Stimulated activated memory B cell treated with anti-CD40 and anti-IgM and Interleukin-4, amounts not matched to agents 10 μg/mL and 1 μg/mL and 100 μg/mL, for 72 hours (primary cell): ENCODE data around the gene SLC4A7.
A peak's percentile ranks its signal among the peaks of the same experiment; 100 is the strongest.

Experiments used
- ATAC-seq: fragments of 150-1000 bp; cut with Tn5 transposase; 2 replicates; pipeline ENCODE4 v1.10.0; 2021
- H3K27ac Mint-ChIP-seq: one replicate; pipeline ENCODE4 v1.8.0; 2022; ENCODE audit warnings: mild to moderate bottlenecking, mixed read lengths
- H3K27me3 Mint-ChIP-seq: one replicate; pipeline ENCODE4 v1.8.0; 2022; ENCODE audit warnings: mixed read lengths
- H3K36me3 Mint-ChIP-seq: one replicate; pipeline ENCODE4 v1.8.0; 2022; ENCODE audit warnings: mixed read lengths
- H3K4me1 Mint-ChIP-seq: one replicate; pipeline ENCODE4 v1.8.0; 2022; ENCODE audit warnings: mixed read lengths
- H3K4me3 Mint-ChIP-seq: one replicate; pipeline ENCODE4 v1.8.0; 2022; ENCODE audit warnings: mild to moderate bottlenecking, moderate library complexity, mixed read lengths
- H3K9me3 Mint-ChIP-seq: one replicate; pipeline ENCODE4 v1.8.0; 2022; ENCODE audit warnings: mixed read lengths

SLC4A7 gene

GRCh38 chr3:27504749-27505148, 20.6 kb upstream of the SLC4A7 start:
- Mint-ChIP-seq H3K9me3 (no peaks in the 10 kb centered on the region), H3K27me3 (no peaks in the 10 kb centered on the region), H3K4me3 (no peak overlapping the region), H3K4me1 (no peaks in the 10 kb centered on the region), H3K36me3 (no peaks in the 10 kb centered on the region), H3K27ac (no peak overlapping the region)
- no peak for ATAC-seq

GRCh38 chr3:27503526-27503925, 19.3 kb upstream of the SLC4A7 start:
- ATAC-seq, result no peak
- Mint-ChIP-seq H3K36me3 (no peaks in the 10 kb centered on the region), H3K27me3 (no peaks in the 10 kb centered on the region), H3K27ac (no peak overlapping the region), H3K4me1 (no peaks in the 10 kb centered on the region), H3K4me3 (no peak overlapping the region), H3K9me3 (no peaks in the 10 kb centered on the region)

GRCh38 chr3:27501759-27502158, 17.6 kb upstream of the SLC4A7 start:
- Mint-ChIP-seq H3K36me3 (no peaks in the 10 kb centered on the region), H3K27me3 (no peaks in the 10 kb centered on the region), H3K9me3 (no peaks in the 10 kb centered on the region), H3K4me1 (no peaks in the 10 kb centered on the region), H3K27ac (no peak overlapping the region), H3K4me3 (no peak overlapping the region)
- no peak for ATAC-seq

- no peaks in the 10 kb centered on the region for H3K4me1 Mint-ChIP-seq
- no peaks in the 10 kb centered on the region for H3K9me3 Mint-ChIP-seq
- H3K4me3 Mint-ChIP-seq, result no peak overlapping the region
- H3K27ac Mint-ChIP-seq, result no peak overlapping the region
- ATAC-seq, result no peak
- no peaks in the 10 kb centered on the region for H3K27me3 Mint-ChIP-seq
- no peaks in the 10 kb centered on the region for H3K36me3 Mint-ChIP-seq
Measured at GRCh38 chr3:27500986-27501385, 16.8 kb upstream of the SLC4A7 start.

- H3K36me3 Mint-ChIP-seq, result no peaks in the 10 kb centered on the region
- no peak for ATAC-seq
- H3K4me1 Mint-ChIP-seq, result no peaks in the 10 kb centered on the region
- H3K27ac Mint-ChIP-seq, result no peak overlapping the region
- H3K27me3 Mint-ChIP-seq, result no peaks in the 10 kb centered on the region
- no peaks in the 10 kb centered on the region for H3K9me3 Mint-ChIP-seq
- no peak overlapping the region for H3K4me3 Mint-ChIP-seq
Measured at GRCh38 chr3:27500035-27500434, 15.9 kb upstream of the SLC4A7 start.

- ATAC-seq, result no peak
- Mint-ChIP-seq H3K27me3 (no peaks in the 10 kb centered on the region), H3K27ac (no peak overlapping the region), H3K9me3 (no peaks in the 10 kb centered on the region), H3K4me1 (no peaks in the 10 kb centered on the region), H3K4me3 (no peak overlapping the region), H3K36me3 (no peaks in the 10 kb centered on the region)
Measured at GRCh38 chr3:27494784-27495183, 10.6 kb upstream of the SLC4A7 start.

- Mint-ChIP-seq H3K27me3 (no peaks in the 10 kb centered on the region), H3K4me3 (no peak overlapping the region), H3K36me3 (no peaks in the 10 kb centered on the region)
Measured at GRCh38 chr3:27488821-27489220, 4.6 kb upstream of the SLC4A7 start.

GRCh38 chr3:27487383-27487782, 3.2 kb upstream of the SLC4A7 start:
- H3K4me3 Mint-ChIP-seq, result no peak overlapping the region
- H3K36me3 Mint-ChIP-seq, result no peaks in the 10 kb centered on the region
- peaks cover 5% of the 10 kb centered on the region for H3K4me1 Mint-ChIP-seq
- no peaks in the 10 kb centered on the region for H3K27me3 Mint-ChIP-seq
- H3K9me3 Mint-ChIP-seq, result no peaks in the 10 kb centered on the region
- ATAC-seq, result no peak
- no peak overlapping the region for H3K27ac Mint-ChIP-seq

More at GRCh38 chr3:27488821-27489220, 4.6 kb upstream of the SLC4A7 start:
- Mint-ChIP-seq H3K4me1 (no peaks in the 10 kb centered on the region), H3K27ac (no peak overlapping the region), H3K9me3 (no peaks in the 10 kb centered on the region)
- no peak for ATAC-seq

- Mint-ChIP-seq H3K4me3 (no peak overlapping the region), H3K9me3 (no peaks in the 10 kb centered on the region), H3K4me1 (peaks cover 12% of the 10 kb centered on the region), H3K36me3 (no peaks in the 10 kb centered on the region), H3K27me3 (no peaks in the 10 kb centered on the region), H3K27ac (no peak overlapping the region)
- ATAC-seq, result no peak
Measured at GRCh38 chr3:27486336-27486735, 2.2 kb upstream of the SLC4A7 start.

GRCh38 chr3:27485866-27486265, 1.7 kb upstream of the SLC4A7 start:
- H3K4me3 Mint-ChIP-seq, result no peak overlapping the region
- peaks cover 17% of the 10 kb centered on the region for H3K4me1 Mint-ChIP-seq
- H3K9me3 Mint-ChIP-seq, result no peaks in the 10 kb centered on the region
- H3K27ac Mint-ChIP-seq, result no peak overlapping the region
- ATAC-seq, result no peak
- no peaks in the 10 kb centered on the region for H3K36me3 Mint-ChIP-seq
- no peaks in the 10 kb centered on the region for H3K27me3 Mint-ChIP-seq

GRCh38 chr3:27483117-27484014, 818 bp downstream of the SLC4A7 start:
- H3K4me1 Mint-ChIP-seq, result peaks cover 36% of the 10 kb centered on the region
- H3K27me3 Mint-ChIP-seq, result no peaks in the 10 kb centered on the region
- peaks cover under 1% of the 10 kb centered on the region for H3K36me3 Mint-ChIP-seq
- H3K4me3 Mint-ChIP-seq, result peak overlapping the region; percentile 99
- H3K27ac Mint-ChIP-seq, result peak overlapping the region; percentile 90
- peak; percentile 3 for ATAC-seq
- H3K9me3 Mint-ChIP-seq, result no peaks in the 10 kb centered on the region

GRCh38 chr3:27479806-27480543, 4.2 kb downstream of the SLC4A7 start:
- H3K9me3 Mint-ChIP-seq, result peaks cover 3% of the 10 kb centered on the region
- peaks cover 44% of the 10 kb centered on the region for H3K4me1 Mint-ChIP-seq
- no peak for ATAC-seq
- H3K4me3 Mint-ChIP-seq, result peak overlapping the region; percentile 39
- H3K27ac Mint-ChIP-seq, result peak overlapping the region; percentile 78
- no peaks in the 10 kb centered on the region for H3K27me3 Mint-ChIP-seq
- peaks cover 21% of the 10 kb centered on the region for H3K36me3 Mint-ChIP-seq

GRCh38 chr3:27471923-27472550, 12.1 kb downstream of the SLC4A7 start:
- Mint-ChIP-seq H3K4me1 (peaks cover 27% of the 10 kb centered on the region), H3K4me3 (no peak overlapping the region), H3K27me3 (no peaks in the 10 kb centered on the region), H3K36me3 (peaks cover 27% of the 10 kb centered on the region), H3K27ac (peak overlapping the region; percentile 17), H3K9me3 (peaks cover 6% of the 10 kb centered on the region)
- no peak for ATAC-seq

- Mint-ChIP-seq H3K36me3 (peaks cover 17% of the 10 kb centered on the region), H3K27ac (no peak overlapping the region), H3K4me1 (peaks cover 6% of the 10 kb centered on the region), H3K4me3 (no peak overlapping the region), H3K9me3 (peaks cover 2% of the 10 kb centered on the region), H3K27me3 (no peaks in the 10 kb centered on the region)
- no peak for ATAC-seq
Measured at GRCh38 chr3:27468283-27468886, 15.8 kb downstream of the SLC4A7 start.

- H3K4me1 Mint-ChIP-seq, result peaks cover 6% of the 10 kb centered on the region
- peaks cover 2% of the 10 kb centered on the region for H3K9me3 Mint-ChIP-seq
- H3K27ac Mint-ChIP-seq, result no peak overlapping the region
- H3K27me3 Mint-ChIP-seq, result no peaks in the 10 kb centered on the region
- peaks cover 15% of the 10 kb centered on the region for H3K36me3 Mint-ChIP-seq
- peak; percentile 56 for ATAC-seq
- no peak overlapping the region for H3K4me3 Mint-ChIP-seq
Measured at GRCh38 chr3:27467545-27467944, 16.6 kb downstream of the SLC4A7 start.
